Measurements from ENCODE around the gene KCNA5.

DNA sequence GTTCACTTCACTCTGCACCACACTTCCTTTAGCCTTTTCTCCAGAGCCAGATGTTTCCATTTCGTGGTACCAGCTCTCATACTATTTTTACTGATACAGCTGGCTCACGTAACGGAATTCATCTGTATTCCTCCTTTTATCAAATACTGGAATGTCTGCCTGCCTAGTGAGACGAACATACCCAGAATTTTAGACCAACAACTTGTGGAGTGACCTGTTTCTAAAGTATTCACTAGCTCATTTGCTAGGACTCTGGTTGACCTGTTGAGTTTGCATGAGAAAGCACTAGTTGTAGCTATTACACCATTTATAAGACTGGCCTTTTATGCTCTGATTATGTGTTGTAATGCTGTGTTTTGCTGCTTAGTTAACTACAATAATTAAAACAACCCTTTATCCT is 22.6 kb downstream of the KCNA5 start:
- no peak for TF ChIP-seq CTCF (IDR thresholded peaks at IDR 0.05; ENCODE audit: borderline replicate concordance, extremely low read depth, low read length, poor library complexity, severe bottlenecking)
- no peak for TF ChIP-seq EZH2 (IDR thresholded peaks at IDR 0.05; ENCODE audit: borderline replicate concordance, low read depth, low read length, severe bottlenecking)
